GM21526 (cell line): ENCODE measurements around the gene FBN1.
A peak's percentile ranks its signal among the peaks of the same experiment; 100 is the strongest.

Experiments
- ATAC-seq: cut with Tn5 transposase; IDR thresholded peaks from one replicate; pipeline ENCODE4 v1.9.1; 2021; ENCODE audit warnings: moderate library complexity; ENCODE audit not compliant: unreplicated experiment, low FRiP score

The FBN1 gene

DNA sequence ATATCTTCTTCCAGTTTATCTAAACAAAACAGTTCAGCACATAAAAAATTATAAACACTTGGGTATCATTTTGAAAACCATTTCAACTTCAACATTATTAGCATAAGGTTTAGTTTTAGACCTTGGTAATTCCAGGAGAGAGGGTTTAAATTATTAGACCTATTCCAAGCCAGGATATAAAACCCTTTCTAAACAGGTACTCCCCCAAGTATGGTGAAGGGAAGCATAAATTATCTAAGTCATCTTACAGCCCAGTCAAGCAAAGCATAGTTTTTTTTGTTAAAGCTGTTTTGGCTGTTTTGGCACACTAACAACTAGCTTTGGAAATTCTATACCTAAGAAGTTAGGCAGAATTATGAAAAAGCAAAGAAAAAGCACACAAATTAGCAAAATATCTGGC is 87.3 kb downstream of the FBN1 start:
- no peak for ATAC-seq

DNA sequence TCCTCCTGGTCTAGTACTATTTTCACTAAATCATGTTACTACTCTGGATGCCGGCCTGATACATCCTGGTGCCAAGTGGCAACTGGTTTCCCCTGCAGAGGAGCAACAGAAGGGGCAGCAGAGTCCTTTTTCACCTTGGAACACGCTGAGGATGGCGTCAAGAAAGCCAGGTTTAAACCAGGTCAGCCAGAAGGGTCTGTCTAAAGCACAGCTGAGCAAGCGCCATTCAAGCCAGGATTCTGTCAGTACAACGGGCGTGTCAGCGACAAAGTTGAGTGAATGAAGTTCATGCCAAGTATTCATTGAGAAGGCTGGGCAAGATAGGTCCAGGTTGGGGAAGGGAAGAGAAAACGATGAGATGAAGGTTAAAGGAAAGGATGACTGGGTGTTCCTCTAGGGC is 88.2 kb downstream of the FBN1 start:
- no peak for ATAC-seq

DNA sequence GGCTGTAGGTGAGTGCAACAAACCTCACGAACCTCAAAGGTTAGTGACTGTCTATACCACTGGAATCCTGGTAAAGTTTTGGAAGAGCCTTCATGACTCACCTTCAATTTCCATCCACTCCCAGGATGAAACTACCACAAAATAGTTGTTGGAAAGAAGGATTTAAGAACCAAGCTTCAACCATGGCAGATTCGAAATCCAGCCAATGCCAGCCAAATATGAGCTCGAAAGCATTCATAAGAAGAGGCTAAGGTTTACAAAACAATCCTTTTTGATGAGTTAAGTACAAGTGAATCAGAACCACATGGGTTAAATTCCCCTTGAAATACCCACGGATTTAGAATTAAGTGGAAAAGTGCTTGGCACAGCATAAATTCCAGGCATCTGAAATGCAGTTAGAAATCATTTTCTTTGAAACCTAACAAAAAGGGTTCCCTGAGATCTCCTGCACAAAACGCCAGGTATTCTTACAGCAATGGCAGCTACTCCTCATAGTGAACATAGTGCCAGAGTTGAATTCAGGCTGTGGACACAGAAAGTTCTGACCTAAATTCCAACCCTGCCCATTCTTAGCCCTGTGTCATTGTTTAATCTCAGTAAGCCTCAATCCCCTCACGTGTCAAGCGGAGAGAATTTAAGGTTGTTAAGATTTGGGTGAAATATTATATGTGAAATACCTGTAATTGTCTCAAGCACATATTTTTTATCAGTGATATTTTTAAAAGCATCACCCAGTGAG is 89.2 kb downstream of the FBN1 start:
- ATAC-seq: no peak

DNA sequence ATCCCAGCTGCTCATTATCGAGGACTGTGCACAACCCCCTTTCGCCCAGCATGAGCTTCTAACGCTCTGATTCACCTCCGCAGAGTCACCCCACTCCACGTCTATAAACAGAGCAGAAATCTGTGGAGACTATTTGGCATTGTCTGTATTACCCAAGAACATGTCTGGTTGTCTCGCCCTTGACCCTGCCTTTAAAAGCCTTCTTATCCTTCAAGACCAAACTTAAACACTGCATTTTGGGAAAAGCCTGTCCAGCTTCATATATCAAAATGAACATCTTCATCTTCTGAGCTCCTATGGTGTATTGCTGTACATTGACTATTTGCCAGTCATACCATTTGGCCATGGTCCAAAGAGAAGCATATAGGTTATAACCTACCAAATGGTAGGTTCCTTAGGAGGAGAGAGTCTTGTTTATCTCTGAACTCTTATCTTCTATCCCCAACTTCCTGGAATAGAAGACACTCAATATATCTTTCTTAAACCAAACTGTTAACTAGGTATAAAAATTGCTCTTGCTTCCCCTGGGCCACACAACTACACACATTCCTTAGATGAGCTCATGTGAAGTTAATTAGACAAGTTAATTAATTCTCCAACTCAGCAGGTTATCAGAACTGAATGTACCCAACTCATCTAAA is 90.1 kb downstream of the FBN1 start:
- ATAC-seq: no peak

DNA sequence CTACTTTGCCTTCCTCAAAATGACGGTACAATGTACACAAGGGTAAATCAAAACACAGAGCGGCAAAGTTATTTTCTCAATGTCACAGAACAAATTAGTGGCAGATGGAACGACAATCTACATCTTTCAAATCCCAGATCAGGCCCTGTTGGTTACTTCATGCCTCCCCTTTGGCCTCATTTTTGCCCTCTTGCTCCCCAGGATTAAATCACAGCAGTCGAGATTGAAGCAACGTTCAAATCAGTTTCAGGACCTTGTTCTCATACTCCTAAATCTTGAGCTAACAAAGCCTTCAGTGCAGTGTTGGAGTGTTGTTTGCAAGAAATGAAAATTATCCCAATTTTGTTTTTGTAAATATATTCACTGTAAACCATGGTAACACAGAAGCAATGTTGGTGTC is 91.4 kb downstream of the FBN1 start:
- no peak for ATAC-seq

DNA sequence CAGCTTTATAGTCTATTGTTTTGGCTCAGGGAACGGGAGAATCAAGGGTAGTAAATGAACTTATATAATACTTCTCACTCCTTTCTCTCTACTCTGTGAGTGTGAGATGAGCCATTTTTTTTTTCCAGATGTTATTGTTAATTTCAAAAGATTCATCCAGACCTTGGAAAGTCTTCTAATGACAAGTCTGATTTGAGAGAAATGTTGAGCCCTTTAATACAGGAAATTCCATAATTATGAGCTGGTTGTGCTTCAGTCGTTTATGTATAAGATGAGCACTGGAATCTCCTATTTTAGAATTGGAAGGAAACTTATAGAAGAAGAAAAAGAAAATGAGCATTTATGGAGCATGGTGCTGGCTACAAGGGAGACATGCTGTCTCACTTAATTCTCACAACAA is 92.0 kb downstream of the FBN1 start:
- no peak for ATAC-seq

DNA sequence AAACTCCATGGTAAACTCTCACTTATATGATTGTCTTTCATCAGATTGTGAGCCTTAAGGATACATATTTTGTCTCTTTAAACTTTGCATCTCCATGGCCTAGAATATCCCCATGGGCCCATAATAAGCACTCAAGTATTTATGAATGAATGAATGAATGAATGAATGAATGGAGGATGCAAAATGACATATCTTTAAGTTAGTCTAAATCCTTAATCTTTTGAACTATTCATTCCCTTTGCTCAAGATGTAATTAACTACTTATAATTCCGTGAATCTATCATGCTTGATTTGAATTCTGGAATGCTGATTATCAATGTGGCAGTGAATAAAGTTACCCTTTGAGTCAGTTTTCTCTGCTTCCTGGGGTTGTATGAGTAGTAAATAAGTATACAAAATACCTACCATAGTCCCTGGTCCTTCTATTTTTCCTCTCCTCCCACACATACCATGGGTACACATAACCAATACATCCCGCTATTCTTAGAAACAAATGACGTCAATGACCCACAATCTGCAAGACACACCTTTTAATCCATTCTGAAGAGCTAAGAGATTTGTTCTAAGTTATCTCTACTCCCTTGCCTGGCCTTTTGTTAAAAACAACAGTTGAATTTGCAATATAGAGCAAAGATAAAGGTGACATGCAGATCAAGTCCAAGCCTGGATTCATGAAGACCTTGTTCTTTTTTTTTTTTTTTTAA is 94.5 kb downstream of the FBN1 start:
- ATAC-seq: no peak

DNA sequence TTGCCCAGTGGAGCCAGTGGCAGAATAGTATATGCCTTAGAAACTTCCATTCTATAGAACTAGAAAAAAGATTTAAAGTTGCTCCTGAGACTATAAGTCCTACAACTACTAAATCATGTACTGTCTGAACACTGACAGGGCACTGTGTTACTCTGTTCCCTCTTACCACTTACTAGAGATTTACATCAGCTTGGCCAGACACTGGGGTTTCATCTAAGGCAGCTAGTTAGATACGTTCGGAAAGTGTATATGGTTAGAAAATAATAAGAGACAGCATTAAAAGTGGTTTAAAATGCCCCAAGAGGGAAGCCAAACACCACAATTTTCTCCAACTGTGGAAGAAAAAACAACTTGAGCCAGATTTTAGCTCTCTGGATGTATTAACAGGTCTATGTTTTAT is 97.1 kb downstream of the FBN1 start:
- no peak for ATAC-seq

DNA sequence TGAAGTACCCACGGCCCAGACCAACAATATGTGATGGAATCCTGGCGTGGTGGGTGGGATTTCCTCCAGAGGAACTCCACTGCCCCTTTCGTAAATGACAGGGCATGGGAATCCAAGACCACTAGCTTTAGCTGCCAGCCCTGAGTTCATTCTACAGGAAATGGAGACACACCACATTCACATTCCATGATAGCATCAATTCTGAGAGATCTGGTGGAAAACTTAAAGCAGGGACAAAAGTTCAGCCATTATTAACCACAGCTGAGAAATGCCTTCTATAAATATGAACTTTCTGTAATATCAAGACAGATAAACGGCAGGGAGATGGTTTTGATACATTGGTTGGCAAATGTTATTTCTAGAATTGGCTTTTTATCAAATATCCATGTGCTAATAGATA is 98.2 kb downstream of the FBN1 start:
- no peak for ATAC-seq

DNA sequence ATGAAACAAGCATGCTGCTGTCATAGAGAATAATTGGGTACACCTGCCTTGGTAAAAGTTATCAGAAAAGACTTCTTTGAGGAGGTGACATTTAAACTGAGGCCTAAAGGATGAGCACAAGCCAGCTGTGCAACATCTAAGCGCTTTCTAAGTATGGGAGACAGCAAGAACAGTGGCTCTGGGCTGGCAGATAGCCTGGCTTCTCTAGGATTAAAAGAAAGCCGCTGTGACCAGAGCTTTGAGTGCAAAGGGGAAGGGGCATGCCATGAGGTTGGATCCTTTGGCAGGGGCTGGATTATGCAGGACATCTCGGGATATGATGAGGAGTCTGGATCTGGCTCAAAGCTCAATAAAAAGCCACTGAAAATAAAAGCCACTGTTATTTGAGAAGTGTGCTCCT is 99.2 kb downstream of the FBN1 start:
- ATAC-seq: no peak

DNA sequence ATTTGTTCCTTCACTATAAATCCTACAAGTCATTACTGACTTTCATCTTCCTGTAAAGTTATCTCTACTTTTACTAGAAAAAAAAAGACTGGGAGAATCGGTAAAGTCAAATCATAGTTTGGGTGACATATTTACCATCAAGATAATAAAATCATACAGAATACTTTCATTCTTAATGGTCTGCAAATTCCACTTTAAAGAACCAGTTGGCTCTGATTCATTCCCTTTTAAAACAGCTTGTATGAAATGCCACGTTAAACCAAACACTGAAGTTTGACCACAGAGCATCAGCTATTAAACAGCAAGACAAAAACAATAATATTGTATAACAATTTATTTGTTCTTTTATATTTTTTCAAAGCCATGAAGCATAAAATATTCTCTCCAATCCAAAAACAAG is 100.7 kb downstream of the FBN1 start:
- no peak for ATAC-seq

DNA sequence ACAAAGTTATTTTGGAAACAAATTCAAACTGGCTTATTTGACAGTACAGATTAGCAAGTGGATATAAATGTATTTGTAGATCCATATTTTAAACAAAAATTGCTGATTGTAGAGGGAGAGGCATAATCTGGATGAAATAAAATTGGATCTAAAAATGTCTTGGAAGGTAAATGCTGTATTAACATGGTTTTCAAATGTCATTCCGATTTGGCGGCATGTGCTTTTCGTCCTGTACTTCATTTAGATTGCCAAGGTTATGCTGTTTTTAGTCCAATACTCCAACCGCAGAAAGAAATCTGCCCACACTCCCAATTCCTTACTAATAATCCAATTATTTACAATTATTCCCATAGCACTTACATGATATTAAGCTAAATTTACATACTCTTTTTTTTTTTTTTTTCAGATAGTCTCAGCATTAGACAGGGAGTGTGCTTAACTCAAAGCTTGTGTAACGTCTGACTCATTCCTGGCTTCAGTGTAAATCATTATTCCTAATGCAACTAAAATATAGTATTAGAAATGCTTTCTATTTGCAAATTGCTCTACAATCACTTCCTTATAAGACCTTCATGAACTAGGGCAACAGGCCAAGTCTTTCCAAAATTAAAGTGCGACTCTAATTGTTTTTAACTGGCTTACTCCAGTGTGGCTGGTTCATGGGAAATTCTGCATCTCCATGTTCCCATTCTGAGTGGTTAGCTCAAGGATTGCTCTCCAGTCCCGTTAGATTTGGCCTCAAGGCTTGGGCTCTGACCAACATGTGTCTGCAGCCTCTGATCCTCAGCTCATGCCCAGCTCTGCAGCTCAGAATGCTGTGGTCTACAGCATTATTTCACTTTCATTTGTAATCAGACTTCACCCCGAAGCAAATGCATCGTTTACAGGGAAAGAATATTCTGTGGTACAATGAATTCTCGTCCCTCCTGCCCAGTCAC is 103.9 kb downstream of the FBN1 start:
- peak; percentile 63 for ATAC-seq

DNA sequence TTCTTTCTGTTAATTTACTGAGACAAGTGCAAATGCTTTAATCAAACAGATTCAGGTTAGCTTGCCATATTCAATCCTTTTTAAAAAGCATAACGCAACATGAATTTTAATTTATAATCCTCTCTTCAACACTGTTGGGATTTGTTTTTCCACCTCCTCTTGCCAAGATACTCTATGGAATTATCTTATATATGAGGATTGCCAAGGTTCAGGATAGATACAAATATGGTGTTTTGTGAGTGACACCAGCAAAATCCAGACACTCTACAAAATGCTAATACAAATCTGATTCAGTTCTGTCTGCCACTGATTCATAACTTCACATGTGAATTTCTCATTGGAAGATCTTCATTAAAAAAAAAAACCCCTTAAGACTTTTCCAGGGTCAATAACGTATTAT is 104.8 kb downstream of the FBN1 start:
- no peak for ATAC-seq

DNA sequence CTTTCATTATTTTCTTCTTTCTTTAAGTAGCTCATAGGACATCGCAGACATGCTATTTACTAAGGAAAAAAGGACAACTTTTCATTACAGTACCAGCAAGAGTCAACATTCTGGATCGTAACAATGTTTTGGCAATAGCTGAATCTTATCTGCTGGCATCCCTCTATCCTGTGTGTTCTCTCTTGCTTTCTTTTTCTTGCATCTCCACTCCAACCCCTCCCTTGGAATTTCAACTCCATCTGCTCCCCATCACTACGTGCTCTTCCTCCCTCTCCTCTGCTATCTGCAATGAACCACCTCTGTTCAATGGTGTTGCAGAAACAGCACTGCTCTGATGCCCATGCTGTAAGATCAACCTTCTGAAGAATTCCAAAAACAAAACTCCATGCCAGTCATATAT is 106.6 kb downstream of the FBN1 start:
- no peak for ATAC-seq

DNA sequence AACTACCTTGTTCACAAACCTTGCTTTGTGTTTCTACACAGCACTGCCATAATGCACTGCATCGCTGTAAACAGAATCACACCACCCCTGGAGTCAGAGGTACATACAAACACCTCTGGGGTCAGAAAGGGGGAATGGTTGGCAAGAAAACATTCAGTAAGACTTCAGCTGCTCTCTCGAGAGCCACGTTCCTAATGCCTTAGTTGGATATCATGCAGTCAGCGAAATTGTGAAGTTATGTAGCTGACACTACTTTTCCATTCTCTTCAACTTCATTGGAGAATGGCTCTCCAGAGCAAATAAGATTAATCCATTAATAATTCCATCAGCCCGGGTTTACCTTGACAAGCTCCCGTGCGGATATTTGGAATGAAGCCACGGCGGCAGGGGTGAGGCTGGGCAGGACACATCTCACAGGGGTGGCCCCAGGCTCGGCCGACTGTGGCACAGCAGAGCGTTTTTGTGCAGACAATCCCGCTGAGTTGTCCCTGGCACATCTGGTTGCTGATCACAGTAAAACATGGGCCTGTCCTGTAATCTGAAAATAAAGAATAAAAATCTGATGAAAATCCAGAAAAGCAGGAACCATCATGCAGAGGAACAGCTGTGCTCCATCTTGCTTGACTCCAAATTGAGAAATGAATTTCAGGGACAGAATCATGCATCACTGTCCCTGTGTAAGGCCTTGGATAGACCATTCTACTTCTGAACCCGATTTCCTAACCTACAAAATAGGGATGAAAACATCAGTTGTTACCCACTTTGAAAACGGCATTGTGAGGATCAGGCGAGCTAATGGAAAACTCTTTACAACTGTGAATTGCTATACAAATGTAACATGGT is 108.0 kb downstream of the FBN1 start:
- ATAC-seq: no peak

DNA sequence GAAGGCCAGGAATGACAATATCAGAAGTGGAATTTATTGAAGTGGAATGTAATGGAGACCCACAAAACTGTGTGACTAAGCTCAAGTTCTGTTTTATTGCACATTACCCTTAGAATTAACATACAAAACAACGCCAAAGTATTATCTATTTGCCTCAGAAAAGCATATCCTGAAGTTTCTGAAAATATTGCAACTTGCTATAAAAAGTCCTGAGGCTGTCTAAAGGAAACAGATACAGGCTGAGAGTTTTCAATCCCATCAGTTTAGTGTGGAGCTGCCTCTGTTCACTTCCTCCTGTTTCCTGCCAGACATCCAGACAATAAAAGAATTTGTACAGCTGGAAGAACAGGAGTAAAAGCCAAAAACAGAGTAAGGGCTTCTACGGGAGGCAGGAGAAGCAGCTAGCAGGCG is 108.8 kb downstream of the FBN1 start:
- ATAC-seq: no peak

DNA sequence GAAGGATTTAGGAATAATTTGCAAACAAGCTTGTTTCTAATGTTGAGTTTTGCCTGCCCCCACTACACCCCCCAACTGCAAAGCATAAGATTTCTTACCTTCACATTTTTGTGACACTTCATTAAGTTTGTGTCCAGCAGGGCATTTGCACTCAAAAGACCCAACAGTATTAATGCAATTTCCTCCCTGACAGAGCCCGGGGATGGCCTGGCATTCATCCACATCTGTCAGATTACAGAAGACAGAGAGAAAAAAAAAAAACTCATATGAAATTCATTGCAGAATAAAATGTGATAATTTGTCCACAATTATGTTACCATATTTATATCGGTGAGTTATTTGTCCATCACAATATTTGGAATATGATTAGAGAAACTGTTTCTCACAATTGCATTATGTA is 111.5 kb downstream of the FBN1 start:
- no peak for ATAC-seq

DNA sequence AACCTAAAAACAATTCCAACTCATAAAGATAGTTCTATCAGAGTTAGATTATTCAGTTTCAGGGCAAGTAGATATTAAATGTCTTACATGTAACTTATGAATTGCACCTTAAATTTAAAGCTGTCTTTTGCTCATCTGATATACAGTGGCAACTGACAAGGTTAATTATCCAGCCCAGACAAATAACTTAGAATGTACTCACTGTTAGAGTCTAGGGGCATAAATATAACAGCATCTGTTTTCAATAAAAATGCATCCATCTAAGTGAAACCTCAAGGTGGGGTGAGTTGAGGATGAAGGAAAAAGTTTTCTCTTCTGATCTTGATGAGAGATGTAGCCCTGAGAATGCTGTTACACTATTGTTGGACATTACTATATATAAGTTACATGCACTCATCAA is 112.6 kb downstream of the FBN1 start:
- no peak for ATAC-seq

DNA sequence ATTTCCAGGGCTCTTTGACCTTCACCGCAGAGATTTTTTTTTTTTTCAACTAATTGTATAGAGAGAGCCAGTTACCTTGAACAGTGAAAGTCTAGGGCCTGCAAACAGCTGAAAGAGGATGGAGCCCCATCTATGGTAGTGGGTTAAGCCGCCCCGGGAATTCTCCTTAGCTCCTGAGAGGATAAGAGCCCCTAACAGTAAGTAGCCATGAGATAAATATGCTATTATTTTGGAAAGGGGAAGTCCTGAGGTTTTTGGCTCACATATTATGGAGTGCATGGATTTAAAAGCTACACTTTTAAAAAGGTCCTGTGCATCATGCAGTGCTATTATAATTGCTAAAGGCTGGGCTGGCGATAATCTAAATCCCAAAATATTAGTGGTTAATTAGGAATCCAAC is 115.0 kb downstream of the FBN1 start:
- no peak for ATAC-seq

DNA sequence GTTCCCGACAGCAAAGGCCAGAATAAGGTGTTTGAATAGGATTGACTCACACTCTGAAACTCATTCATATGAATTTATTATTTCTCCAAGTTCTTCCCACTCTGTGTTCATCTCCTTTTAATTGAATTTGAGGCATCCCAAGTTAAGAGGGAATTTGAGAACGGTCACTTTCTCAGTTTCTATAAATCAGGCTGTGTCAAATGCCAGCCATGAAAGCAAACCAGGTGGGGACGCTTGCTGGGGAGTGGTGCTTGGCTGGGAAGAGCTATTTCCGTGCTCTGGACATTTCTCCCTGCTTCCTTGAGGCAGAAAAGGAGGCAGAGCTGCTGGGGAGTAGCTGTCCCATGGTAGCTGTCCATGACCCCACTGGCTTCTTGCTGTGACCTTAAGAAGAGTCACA is 116.6 kb downstream of the FBN1 start:
- no peak for ATAC-seq
